SK-N-SH treated with all-trans-retinoic acid at 6 μM for 48 hours (cell line): ENCODE data around the gene MRPL33.

Experiments used
- ARNTL ChIP-seq: fragments of 450-650 bp; formaldehyde crosslinking; IDR thresholded peaks from 2 replicates; pipeline ENCODE4 v1.5.0; 2020; ENCODE audit warnings: low read depth, mild to moderate bottlenecking, moderate library complexity, borderline replicate concordance
- CSDC2 ChIP-seq: fragments of 250-450 bp; sonication (Bioruptor Pico); IDR thresholded peaks from 2 replicates; pipeline ENCODE4 v1.5.0; 2020; ENCODE audit warnings: mild to moderate bottlenecking, moderate library complexity
- ESRRG ChIP-seq: fragments of 250-450 bp; sonication (Bioruptor Pico); IDR thresholded peaks from 2 replicates; pipeline ENCODE4 v1.6.1; 2021; ENCODE audit warnings: mild to moderate bottlenecking
- ISL1 ChIP-seq: fragments of 250-450 bp; sonication (Bioruptor Pico); IDR thresholded peaks from 2 replicates; pipeline ENCODE4 v2.1.2; 2022; ENCODE audit warnings: mild to moderate bottlenecking, moderate library complexity
- PATZ1 ChIP-seq: fragments of 250-450 bp; sonication (Bioruptor Pico); IDR thresholded peaks from 2 replicates; pipeline ENCODE4 v1.8.0; 2020; ENCODE audit warnings: mild to moderate bottlenecking, moderate library complexity, borderline replicate concordance
- TCF4 ChIP-seq: fragments of 250-450 bp; sonication (Bioruptor Pico); IDR thresholded peaks from 2 replicates; pipeline ENCODE4 v1.8.0; 2021; ENCODE audit warnings: mild to moderate bottlenecking, moderate library complexity, borderline replicate concordance
- TSHZ2 ChIP-seq: fragments of 250-450 bp; sonication (Bioruptor Pico); IDR thresholded peaks from 2 replicates; pipeline ENCODE4 v1.5.0; 2020; ENCODE audit warnings: mild to moderate bottlenecking, moderate library complexity
- ZFP30 ChIP-seq: fragments of 450-650 bp; formaldehyde crosslinking; IDR thresholded peaks from 2 replicates; pipeline ENCODE4 v1.5.0; 2022; ENCODE audit warnings: mild to moderate bottlenecking, moderate library complexity

GRCh38 chr2:27824401-27824800, 52.9 kb downstream of the MRPL33 start:
- TF ChIP-seq CSDC2 (CRISPR knock-in tag) (no peak), PATZ1 (no peak), ARNTL (CRISPR knock-in tag) (no peak), TSHZ2 (CRISPR knock-in tag) (no peak), ISL1 (no peak), ESRRG (CRISPR knock-in tag) (no peak), TCF4 (CRISPR knock-in tag) (no peak), ZFP30 (CRISPR knock-in tag) (no peak)
